ENCODE measurements around the gene GAMT.

GAMT gene

GRCh38 chr19:1383312-1384084 is 17.8 kb downstream of the GAMT start, which contains the start of gene NDUFS7:
TSS of gene NDUFS7 (plus strand) at chr19:1383907. CDS start at chr19:1383927, 20 bp downstream.
- DNase-seq, result peak; percentile 98

GRCh38 chr19:1383017-1383311 is 18.4 kb downstream of the GAMT start:
- DNase-seq, result no peak

DNA sequence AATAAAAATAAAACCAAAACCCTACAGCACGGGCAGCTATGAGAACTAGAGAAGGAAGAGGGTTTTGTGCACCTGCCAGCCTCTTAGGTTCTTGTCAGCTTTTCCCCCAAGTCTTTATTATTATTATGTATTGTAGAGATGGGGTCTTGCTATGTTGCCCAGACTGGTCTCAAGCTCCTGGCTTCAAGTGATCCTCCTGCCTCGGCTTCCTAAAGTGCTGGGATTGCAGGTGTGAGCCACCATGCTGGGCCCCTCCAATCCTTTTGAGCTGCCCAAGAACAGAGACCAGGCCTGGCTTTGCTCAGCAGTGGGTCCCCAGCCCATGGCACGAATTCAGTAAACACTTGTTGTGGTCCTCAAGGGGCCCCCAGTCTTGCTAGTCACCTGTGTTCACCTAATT is 19.1 kb downstream of the GAMT start:
- no peak for DNase-seq

DNA sequence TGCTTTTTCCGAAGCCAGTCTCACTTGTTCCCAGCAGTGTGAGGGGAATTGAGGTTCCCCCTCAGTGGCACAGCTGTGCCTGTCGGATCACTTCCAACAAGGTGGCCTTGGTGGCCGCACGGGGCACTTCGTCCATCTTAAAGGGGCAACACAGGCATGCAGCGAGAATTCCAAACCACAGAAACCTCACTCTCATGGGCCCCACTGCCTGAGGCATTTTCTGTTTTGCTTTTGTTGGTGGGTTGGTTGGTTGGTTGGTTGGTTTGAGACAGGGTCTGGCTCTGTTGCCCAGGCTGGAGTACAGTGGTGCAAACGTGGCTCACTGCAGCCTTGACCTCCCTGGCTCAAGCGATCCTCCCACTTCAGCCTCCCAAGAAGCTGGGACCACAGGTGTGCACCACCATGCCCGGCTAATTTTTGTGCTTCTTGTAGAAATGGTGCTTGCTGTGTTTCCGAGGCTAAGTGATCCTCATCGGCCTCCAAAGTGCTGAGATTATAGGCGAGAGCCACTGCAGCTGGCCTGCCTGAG is 21.3 kb downstream of the GAMT start:
- no peak for DNase-seq

GRCh38 chr19:1379126-1379905 is 22.0 kb downstream of the GAMT start:
- DNase-seq, result no peak

DNA sequence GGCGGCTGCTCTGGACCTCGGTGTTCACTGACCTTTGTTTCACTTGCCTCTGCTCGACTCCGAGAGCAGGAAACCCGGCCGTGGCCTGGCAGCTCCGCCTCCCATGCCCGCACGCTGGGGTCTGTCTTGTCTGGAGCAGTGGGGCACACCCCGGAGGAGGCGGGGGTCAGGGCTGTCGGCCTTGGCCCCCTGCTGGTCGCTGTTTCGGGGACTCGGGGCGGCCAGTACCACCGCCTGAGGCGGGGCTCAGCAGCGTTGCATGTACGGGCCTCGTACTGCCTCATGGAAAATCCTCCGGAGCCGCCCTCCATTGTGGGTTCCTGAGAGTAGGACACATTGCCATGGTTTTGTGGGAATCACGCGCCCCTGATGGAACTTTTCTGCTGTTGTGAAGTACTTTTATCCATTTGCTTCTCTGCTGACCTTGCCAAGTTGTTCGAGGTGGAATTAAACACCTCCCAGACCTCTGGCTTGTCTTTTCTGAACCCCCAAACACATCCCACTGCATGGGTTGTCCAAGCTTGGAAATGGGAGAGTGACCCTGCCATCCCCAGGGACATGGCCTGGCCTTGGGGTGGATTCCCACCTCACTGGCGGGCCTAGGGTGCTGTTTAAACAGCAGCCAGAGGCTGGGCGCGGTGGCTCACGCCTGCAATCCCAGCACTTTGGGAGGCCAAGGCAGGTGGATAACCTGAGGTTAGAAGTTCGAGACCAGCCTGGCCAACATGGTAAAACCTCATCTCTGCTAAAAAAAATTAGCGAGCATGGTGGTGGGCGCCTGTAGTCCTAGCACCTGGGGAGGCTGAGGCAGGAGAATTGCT is 23.2 kb downstream of the GAMT start:
- no peak for DNase-seq

DNA sequence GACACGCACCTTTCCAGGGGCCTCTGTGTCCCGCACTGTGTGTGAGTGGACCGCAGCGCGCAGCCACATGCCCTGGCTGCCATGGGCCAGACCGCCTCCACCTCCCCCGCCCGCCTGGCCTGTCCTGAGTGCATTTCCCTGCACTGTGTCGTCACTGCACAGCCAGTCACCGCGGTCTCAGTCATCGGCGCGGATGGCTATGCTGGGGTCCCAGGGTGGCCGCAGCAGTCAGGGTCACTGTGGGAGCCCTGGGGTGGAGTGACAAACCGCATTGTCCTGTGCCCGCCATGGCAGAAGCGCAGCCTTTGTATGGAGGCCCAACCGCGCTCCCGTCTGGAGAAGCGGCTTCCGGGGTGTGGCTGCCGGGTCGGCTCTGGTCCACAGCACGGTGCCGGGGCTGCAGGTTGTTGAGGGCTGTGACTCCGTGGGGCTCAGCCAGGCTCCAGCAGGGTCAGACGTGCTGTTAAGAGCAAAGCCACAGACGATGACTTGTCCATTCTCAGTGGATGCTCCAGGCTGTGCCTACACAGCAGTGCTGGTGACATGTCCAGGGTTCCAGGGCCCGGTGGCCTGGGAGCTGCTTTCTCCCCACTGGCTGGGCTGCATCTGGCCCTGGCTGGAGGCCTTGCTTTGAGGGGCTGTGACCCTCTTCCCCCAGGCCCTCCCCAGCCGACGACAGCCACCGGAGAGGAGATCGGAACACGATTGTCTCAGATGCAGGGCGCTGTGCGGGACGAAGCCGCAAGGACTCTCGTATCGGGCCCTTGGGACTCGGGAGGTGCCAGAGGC is 24.0 kb downstream of the GAMT start:
- no peak for DNase-seq

- no peak for DNase-seq
Measured at GRCh38 chr19:1376415-1376805, 24.9 kb downstream of the GAMT start.

GRCh38 chr19:1374250-1374577 is 27.1 kb downstream of the GAMT start:
- DNase-seq, result no peak

DNA sequence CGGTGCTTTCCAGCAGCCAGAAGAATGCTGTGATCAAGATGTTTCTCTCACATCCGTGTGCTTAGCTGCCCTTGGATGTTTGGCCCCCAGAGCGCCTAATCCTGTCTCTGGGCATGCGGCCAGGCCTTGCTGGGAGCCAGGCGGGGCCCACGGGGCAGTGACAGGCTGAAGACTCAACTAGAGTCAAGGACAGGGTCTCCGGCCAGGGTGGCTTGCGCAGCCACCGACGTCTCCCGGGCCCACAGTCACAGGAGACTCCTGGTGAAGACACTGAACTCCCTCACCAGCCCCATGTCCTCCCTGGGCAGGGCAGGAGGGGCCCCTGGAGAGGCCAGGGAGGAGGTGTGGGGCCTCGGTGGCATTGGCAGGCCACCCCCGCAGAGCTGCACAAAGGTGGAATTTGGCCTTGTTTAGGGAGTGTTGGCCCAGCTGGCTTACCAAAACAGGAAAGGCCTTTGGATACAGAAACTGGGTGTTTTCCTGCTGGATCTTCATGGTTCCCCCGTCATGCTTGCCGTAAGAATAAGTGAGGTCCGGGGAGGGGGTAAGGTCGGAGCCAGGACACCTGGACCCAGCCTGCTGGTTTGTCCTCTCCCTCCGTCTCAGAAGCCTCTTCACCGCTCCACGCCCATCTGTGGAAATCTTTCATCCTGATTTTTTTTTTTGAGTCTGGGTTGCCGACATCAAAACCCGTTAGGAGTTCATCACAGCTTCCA is 27.6 kb downstream of the GAMT start:
- DNase-seq, result no peak

DNA sequence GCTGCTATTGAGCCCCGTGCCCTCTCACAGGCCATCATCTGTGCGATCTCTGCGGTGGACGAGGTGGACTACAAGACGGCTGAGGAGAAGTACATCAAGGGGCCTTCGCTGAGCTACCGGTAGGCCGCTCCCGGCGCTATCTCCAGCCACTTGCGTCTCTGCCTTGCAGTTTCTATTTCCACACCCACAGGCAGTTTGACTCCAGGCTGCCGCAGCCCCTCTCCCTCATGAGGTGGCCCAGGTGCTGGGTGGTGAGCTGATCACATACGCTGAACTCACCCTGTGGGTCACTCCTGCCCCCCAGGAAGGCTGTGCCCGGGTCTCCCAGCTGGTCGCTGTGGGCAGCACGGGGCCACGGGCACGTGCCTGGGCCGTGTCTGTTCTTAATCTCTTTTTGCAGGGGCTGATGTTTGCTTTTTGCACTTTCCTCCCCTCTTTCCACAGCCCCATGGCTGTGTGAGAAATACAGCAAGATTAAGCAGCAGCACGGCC is 28.3 kb downstream of the GAMT start:
- no peak for DNase-seq

- DNase-seq, result no peak
Measured at GRCh38 chr19:1370579-1371361, 30.6 kb downstream of the GAMT start.

- no peak for DNase-seq
Measured at GRCh38 chr19:1369214-1369805, 32.0 kb downstream of the GAMT start.

GRCh38 chr19:1366899-1367870 is 34.2 kb downstream of the GAMT start:
- no peak for DNase-seq

GRCh38 chr19:1366296-1366695 is 35.0 kb downstream of the GAMT start:
- no peak for DNase-seq

DNA sequence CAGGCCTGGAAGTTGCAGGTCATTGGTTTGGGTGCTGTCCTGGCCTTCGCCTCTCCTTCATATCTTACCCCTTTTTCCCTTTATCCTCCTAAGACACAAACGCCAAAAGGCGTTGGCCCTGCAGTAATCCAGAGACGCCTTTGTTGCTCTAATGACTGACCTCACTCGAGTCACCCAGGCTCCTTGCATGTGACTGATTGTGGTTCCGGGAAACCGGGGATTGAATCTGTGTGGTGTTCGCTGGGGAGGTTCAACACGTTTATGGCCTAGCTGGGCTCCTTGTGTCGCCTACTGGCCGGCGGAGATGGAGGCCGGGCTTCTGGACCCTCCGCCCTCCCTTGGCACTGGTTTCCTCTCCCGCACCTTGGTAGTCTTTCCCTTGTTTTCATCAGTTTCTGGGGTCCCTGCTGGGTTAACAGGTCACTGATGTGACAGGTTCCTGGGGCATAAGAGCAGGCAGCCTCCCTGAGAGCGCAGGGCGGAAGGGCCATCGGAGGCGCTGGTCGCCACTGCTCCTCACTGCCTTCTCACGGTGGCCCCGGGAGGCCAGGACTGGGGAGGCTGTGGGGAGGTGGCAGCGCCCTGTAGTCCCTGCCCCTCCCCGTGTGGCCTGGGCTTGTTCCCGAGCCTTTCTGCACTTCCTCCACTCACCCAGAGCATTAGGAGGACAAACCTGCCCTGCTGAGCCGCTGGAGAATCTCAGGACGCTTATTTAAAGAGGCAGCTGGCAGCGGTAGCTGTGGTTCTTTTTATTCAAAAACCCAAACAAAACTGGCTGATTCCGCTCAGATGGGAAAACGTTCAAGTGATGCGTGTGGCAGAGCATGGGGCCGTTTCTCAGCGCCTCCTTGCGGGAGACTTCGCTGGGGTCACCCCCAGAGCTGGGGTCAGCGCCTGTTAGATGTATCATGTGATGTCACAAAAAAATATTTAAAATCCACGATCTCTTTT is 35.7 kb downstream of the GAMT start:
- DNase-seq, result no peak

- DNase-seq, result no peak
Measured at GRCh38 chr19:1364070-1364704, 37.2 kb downstream of the GAMT start.

GRCh38 chr19:1363599-1363998 is 37.7 kb downstream of the GAMT start:
- DNase-seq, result no peak
